Thymus (tissue), 11 donors: ENCODE data around the gene MAP2. TPM values are rescaled to one million over a fixed set of nuclear protein-coding genes. Genes with fewer than 3 reads are reported as not detected.

Experiments used
- DNase-seq, 9 donors: peaks; one replicate each; pipeline ENCODE4 v3.0.0-alpha.2; 2013; ENCODE audit warnings: low spot score in 9 of 9, low read depth in 6 of 9, missing footprints in 1 of 9
- H3K27ac ChIP-seq, 2 donors: one replicate each; pipeline ENCODE4 v1.5.1; 2013; ENCODE audit warnings: control low read depth in 1 of 2, low read depth in 1 of 2, low read length in 1 of 2, mild to moderate bottlenecking in 1 of 2, moderate library complexity in 1 of 2
- H3K27me3 ChIP-seq, 2 donors: one replicate each; pipeline ENCODE4 v1.5.1; 2013; ENCODE audit warnings: low read length in 1 of 2; ENCODE audit not compliant: control insufficient read depth in 2 of 2, insufficient read depth in 1 of 2
- H3K36me3 ChIP-seq, 2 donors: one replicate each; pipeline ENCODE4 v1.5.1; 2013; ENCODE audit warnings: low read length in 1 of 2, mild to moderate bottlenecking in 1 of 2, moderate library complexity in 1 of 2; ENCODE audit not compliant: control insufficient read depth in 2 of 2, insufficient read depth in 2 of 2
- H3K4me1 ChIP-seq, 2 donors: one replicate each; pipeline ENCODE4 v1.5.1; 2013; ENCODE audit warnings: low read length in 2 of 2; ENCODE audit not compliant: control insufficient read depth in 2 of 2, insufficient read depth in 2 of 2
- H3K4me3 ChIP-seq, 2 donors: one replicate each; pipeline ENCODE4 v1.5.1; 2013; ENCODE audit warnings: low read length in 2 of 2, control low read depth in 1 of 2, mild to moderate bottlenecking in 1 of 2
- H3K9me3 ChIP-seq, 2 donors: one replicate each; pipeline ENCODE4 v1.5.1; 2013; ENCODE audit warnings: low read length in 1 of 2, mild to moderate bottlenecking in 1 of 2; ENCODE audit not compliant: control insufficient read depth in 2 of 2, insufficient read depth in 1 of 2
- WGBS: extraction: QIAGEN DNeasy Blood & Tissue Kit; methylation state at CpG from one replicate; pipeline ENCODE4 v1.1.7; 2013; 5-methylcytosine and 5-hydroxymethylcytosine counted together
- polyA plus RNA-seq: library from polyadenylated mRNA; stranded (reverse); fragments of 200-250 nt; gene quantifications from one replicate; pipeline ENCODE4 v1.2.3, GENCODE V29; 2013
- total RNA-seq: library from RNA; stranded (reverse); fragments of 120-200 nt; gene quantifications from one replicate; pipeline ENCODE4 v1.2.4, GENCODE V29; 2013
- donor health status: healthy.

The MAP2 gene
- total and polyA plus RNA-seq, 2 donors = 2.5 to 5.3 TPM

DNA sequence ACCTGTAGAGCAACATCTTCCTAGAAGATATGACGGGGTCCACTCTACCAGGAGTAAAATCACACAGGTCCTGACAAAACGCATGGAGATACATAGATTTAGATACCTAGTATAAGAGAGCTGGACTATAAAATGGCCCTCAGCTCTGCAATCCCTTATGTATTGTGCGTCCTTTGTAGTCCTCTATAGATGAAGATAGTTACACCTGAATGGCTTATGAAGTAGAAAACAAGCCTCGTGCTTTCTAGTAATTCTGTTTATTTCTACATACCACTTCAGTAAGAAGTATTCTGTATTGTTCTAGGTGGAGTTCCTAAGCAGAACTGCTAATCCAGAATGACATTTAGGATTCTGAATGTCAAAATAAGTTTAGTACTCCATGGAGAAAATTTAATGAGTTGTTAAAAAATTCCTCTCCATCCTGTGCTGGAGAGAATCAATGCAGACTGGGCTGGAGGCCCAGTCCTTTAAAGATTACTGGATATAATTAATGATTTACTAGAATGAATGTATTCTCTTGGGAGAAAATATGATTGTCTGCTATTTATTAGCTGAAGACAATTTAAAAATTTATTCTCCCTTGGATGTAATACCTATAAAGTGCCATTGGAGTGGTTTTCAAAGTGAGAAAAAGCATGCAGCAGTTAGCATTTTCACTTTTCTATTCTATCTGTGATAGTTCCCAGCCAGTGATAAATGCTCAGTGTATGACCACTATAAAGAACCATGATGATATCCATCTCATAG, 200.5 kb downstream of the MAP2 start:
- Histone ChIP-seq H3K4me3 (no peak overlapping the region), H3K27me3 (no peaks in the 10 kb centered on the region), H3K27ac (no peak overlapping the region), H3K36me3 (no peaks in the 10 kb centered on the region), H3K4me1 (no peaks in the 10 kb centered on the region), H3K9me3 (no peaks in the 10 kb centered on the region)
- 93% methylated on average over 4 of the region's 4 CpGs for WGBS
- DNase-seq = no peak

DNA sequence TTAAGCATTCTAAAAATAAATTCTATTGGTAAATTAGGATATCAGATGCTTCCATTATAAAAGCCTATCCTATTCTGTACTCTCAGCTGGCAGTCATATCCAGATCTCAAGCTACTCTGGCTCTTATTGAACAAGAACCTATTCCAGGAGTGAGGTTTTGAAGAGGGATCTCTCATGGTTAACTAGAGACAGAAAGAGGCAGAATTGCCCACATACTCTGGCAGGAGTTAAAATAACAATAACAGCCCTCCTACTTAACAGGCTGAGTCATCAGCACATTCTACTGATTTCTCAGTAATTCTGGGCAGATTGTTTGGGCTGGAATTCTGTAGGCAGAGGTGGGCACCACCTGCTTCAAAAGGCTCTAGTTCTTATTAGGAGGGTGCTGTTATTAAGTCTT, 205.8 kb downstream of the MAP2 start:
- Histone ChIP-seq H3K4me1 (no peaks in the 10 kb centered on the region), H3K27ac (no peak overlapping the region), H3K36me3 (no peaks in the 10 kb centered on the region), H3K27me3 (no peaks in the 10 kb centered on the region), H3K4me3 (no peak overlapping the region), H3K9me3 (no peaks in the 10 kb centered on the region)
- no peak for DNase-seq

DNA sequence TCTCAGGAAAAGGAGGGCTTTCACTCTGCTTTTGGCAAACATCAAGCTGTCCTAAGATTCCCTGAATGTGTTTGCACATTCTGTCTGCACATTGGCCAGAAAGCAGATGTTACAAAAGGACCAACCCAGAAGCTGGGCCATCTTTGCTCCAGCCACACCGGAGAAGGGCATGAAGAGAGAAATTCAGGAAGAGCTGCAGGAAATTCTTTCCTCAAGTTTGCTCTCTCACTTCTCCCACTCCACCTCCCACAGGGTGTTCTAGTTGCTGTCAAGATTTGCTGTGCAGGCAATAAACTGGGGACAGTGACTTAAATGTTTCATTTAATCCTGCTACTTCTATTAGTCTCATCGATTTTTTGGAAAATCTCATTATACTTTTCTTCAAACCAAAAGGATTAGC, 210.1 kb downstream of the MAP2 start:
- Histone ChIP-seq H3K9me3 (no peaks in the 10 kb centered on the region), H3K27ac (no peak overlapping the region), H3K27me3 (no peaks in the 10 kb centered on the region), H3K36me3 (no peaks in the 10 kb centered on the region), H3K4me3 (no peak overlapping the region), H3K4me1 (no peaks in the 10 kb centered on the region)
- no peak for DNase-seq
- 76% methylated on average over 2 of the region's 2 CpGs for WGBS

DNA sequence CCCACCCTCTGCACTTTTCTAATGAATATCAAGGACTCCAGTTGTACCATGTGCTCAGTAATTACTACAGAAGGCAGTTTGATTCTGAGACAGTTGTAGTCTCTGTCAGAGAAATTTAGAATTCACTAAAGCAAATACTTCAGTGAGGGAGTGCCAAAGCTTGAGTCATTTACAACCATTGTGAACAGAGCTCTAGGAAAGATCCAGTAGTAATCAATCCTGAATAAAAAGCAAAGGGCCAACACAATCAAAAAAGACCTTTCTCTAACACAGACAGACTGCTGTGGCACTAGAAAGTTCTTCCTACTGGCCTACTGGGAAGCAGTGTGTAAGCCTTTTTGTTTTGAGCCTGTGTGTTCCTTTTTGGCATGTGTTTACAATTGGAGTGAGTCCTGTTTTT, 212.2 kb downstream of the MAP2 start:
- no peaks in the 10 kb centered on the region for H3K4me1 ChIP-seq
- no peaks in the 10 kb centered on the region for H3K9me3 ChIP-seq
- H3K27me3 ChIP-seq = no peaks in the 10 kb centered on the region
- H3K27ac ChIP-seq = no peak overlapping the region
- H3K36me3 ChIP-seq = no peaks in the 10 kb centered on the region
- no peak for DNase-seq
- H3K4me3 ChIP-seq = no peak overlapping the region

DNA sequence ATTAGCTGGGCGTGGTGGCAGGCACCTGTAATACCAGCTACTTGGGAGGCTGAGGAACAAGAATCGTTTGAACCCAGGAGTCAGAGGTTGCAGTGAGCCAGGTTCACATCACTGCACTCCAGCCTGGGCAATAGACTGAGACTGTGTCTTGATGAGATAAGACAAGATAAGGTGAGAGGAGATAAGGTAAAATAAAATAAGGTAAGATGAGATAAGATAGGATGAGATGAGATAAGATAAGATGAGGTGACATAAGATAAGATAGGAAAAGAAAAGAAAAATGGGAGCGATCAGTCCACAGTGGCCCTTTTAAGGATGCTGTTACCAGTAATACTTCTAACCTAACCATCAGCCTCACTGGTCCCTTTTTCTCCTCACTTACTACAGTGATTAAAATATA, 213.4 kb downstream of the MAP2 start:
- H3K36me3 ChIP-seq = no peaks in the 10 kb centered on the region
- 92% methylated on average over 3 of the region's 3 CpGs for WGBS
- no peak for DNase-seq
- no peaks in the 10 kb centered on the region for H3K9me3 ChIP-seq
- no peak overlapping the region for H3K27ac ChIP-seq
- H3K4me1 ChIP-seq = no peaks in the 10 kb centered on the region
- no peak overlapping the region for H3K4me3 ChIP-seq
- no peaks in the 10 kb centered on the region for H3K27me3 ChIP-seq

DNA sequence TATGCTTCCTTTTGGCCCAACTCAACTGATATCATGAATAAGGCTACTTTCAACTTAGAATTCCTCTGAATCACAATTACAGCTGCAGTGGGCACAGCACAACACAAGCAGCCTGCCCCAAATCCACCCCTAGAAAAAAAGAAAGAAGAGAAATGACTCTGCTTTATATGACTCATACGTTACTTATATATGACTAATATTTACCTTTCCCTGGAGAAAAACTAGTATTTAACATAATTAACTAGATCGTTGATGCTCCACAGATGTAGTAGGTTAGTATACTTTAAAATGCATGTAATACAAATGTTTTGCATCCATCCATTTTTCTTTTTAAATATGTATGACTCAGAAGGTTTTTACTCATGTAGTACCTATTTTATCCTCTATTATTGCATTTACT, 214.5 kb downstream of the MAP2 start:
- no peaks in the 10 kb centered on the region for H3K27me3 ChIP-seq
- no peak overlapping the region for H3K4me3 ChIP-seq
- H3K4me1 ChIP-seq = no peaks in the 10 kb centered on the region
- no peaks in the 10 kb centered on the region for H3K9me3 ChIP-seq
- WGBS = 95% methylated on average over 2 of the region's 2 CpGs
- DNase-seq = no peak
- H3K27ac ChIP-seq = no peak overlapping the region
- no peaks in the 10 kb centered on the region for H3K36me3 ChIP-seq

DNA sequence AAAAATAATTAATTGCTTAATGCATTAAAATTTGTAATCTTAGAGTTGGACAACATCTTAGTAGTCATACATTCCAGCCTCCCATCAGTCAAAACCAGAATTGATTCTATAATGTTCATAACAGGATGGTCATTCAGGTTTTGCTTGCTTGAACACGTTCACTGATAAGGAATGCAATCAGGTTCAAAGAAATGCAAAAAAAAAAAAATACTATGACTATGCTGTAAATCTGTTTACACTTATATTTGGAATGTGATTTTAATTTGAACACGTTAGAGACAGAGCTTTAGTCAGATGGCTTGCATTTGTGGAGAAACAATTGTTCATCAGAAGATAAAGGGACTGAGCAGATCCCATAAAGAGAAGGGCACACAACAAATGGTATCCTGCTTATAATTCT, 216.5 kb downstream of the MAP2 start:
- Histone ChIP-seq H3K4me1 (no peaks in the 10 kb centered on the region), H3K27me3 (no peaks in the 10 kb centered on the region), H3K36me3 (no peaks in the 10 kb centered on the region), H3K4me3 (no peak overlapping the region), H3K9me3 (no peaks in the 10 kb centered on the region), H3K27ac (no peak overlapping the region)
- no peak for DNase-seq
- 86% methylated on average over 2 of the region's 2 CpGs for WGBS

DNA sequence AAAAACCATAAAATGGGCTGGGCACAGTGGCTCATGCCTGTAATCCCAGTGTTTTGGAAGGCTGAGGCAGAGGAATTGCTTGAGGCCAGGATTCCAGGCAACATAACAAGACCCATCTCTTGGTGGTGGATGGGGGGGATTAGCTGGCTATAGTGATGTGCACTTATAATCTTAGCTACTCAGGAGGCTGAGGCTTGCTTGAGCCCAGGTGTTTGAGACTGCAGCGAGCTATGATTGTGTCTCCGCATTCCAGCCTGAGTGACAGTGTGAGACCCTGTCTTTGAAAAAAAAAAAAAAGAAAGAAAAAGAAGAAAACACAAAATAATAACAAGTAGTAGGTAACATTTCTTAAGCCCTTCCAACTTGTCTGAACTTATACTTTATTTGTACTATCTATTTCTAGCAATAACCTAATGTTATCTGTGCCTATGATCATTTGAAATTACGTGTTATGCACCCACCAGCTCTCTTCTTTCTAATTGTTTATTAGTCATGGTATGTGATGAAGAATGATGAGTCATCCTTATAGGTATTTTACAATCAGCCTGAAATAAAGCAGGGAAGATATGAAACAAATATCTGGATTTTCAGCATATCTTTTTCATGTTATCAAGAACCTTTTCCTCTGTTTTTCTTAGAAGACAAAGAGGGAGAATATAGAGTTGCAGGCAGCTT, 218.4 kb downstream of the MAP2 start:
- no peak overlapping the region for H3K4me3 ChIP-seq
- no peaks in the 10 kb centered on the region for H3K4me1 ChIP-seq
- WGBS = 88% methylated on average over 3 of the region's 3 CpGs
- peak overlapping the region in 1 of 2 donors; percentile 12 for H3K27ac ChIP-seq
- DNase-seq = no peak
- no peaks in the 10 kb centered on the region for H3K9me3 ChIP-seq
- H3K36me3 ChIP-seq = no peaks in the 10 kb centered on the region
- H3K27me3 ChIP-seq = no peaks in the 10 kb centered on the region

DNA sequence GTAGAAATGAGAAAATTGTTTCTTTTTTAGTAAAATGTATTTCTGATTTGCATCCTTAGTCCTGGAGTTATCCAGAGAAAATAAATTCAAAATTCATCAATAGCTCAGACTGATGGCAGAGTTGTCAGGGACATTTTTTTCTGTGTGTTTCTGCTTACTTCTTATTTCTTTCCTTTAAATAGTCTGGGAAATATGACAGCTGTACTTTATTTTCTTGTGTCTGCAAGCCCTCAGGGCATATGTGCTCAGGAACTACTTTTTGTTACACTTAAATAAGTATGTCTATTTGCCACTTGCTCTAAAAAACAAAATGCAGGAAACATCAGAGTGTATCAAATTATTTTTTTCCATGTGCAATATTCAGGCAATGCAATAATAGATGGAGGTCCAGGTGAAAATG, 221.0 kb downstream of the MAP2 start:
- Histone ChIP-seq H3K27ac (no peak overlapping the region), H3K36me3 (no peaks in the 10 kb centered on the region), H3K4me1 (no peaks in the 10 kb centered on the region), H3K9me3 (no peaks in the 10 kb centered on the region), H3K27me3 (no peaks in the 10 kb centered on the region), H3K4me3 (no peak overlapping the region)
- DNase-seq = no peak
